PC-9 (cell line): ENCODE results near the gene SLC36A3.

ENCODE experiments used
- EZH2 ChIP-seq: fragments of 200-600 bp; sonication (generic); IDR thresholded peaks from 2 replicates; pipeline ENCODE4 v1.8.0; 2017; ENCODE audit warnings: antibody characterized with exemption, low read depth
- TF ChIP-seq, protein P1 (sequence below): fragments of 200-600 bp; sonication (generic); conservative IDR thresholded peaks from 2 replicates; pipeline ENCODE4 v1.6.1; 2017; ENCODE audit warnings: mixed run types, antibody characterized with exemption, mild to moderate bottlenecking, moderate library complexity

GRCh38 chr5:151338734-151339133, 35.2 kb upstream of the SLC36A3 start:
- TF ChIP-seq, protein P1, sequence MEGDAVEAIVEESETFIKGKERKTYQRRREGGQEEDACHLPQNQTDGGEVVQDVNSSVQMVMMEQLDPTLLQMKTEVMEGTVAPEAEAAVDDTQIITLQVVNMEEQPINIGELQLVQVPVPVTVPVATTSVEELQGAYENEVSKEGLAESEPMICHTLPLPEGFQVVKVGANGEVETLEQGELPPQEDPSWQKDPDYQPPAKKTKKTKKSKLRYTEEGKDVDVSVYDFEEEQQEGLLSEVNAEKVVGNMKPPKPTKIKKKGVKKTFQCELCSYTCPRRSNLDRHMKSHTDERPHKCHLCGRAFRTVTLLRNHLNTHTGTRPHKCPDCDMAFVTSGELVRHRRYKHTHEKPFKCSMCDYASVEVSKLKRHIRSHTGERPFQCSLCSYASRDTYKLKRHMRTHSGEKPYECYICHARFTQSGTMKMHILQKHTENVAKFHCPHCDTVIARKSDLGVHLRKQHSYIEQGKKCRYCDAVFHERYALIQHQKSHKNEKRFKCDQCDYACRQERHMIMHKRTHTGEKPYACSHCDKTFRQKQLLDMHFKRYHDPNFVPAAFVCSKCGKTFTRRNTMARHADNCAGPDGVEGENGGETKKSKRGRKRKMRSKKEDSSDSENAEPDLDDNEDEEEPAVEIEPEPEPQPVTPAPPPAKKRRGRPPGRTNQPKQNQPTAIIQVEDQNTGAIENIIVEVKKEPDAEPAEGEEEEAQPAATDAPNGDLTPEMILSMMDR, result no peak
- no peak for TF ChIP-seq EZH2
